Adrenal gland (tissue), 12 donors: ENCODE measurements around the gene PDIA2. TPM values are rescaled to one million over a fixed set of nuclear protein-coding genes. Genes with fewer than 3 reads are reported as not detected.

Experiments used
- DNase-seq, 7 donors: peaks; one replicate each; pipeline ENCODE4 v3.0.0-alpha.2; 2019 to 2020
- H3K27ac ChIP-seq, 5 donors: fragments of 200-600 bp; sonication (generic) in 4 of 5; 1 replicate in 3 of 5; 2 replicates in 2 of 5; pipeline versions ENCODE4 v1.5.1 to v1.8.0; 2016 to 2020; ENCODE audit warnings: mild to moderate bottlenecking in 1 of 5
- H3K27me3 ChIP-seq: fragments of 200-600 bp; 2 replicates; pipeline ENCODE4 v1.8.0; 2021
- H3K36me3 ChIP-seq, 2 donors: fragments of 200-600 bp; replicated peaks in 1 of 2; 1 replicate in 1 of 2; 2 replicates in 1 of 2; pipeline versions ENCODE4 v1.5.1 to v1.8.0; 2018 to 2022
- H3K4me1 ChIP-seq, 2 donors: fragments of 200-600 bp; replicated peaks in 1 of 2; 1 replicate in 1 of 2; 2 replicates in 1 of 2; pipeline versions ENCODE4 v1.5.1 to v1.8.0; 2018 to 2021
- H3K4me3 ChIP-seq, 4 donors: fragments of 200-600 bp; sonication (generic) in 3 of 4; one replicate each; pipeline ENCODE4 v1.5.1; 2016 to 2018
- H3K9me3 ChIP-seq, 3 donors: fragments of 200-600 bp; sonication (generic) in 1 of 3; replicated peaks in 1 of 3; 1 replicate in 2 of 3; 2 replicates in 1 of 3; pipeline versions ENCODE4 v1.5.1 to v1.8.0; 2016 to 2021
- POLR2A ChIP-seq, 2 donors: fragments of 450-650 bp; IDR thresholded peaks; one replicate each; pipeline ENCODE4 v1.6.1; 2017; ENCODE audit warnings: antibody characterized with exemption in 2 of 2, mild to moderate bottlenecking in 2 of 2, moderate library complexity in 1 of 2
- WGBS, 4 donors: extraction: QIAGEN DNeasy Blood & Tissue Kit in 2 of 4; methylation state at CpG; one replicate each; pipeline versions ENCODE4 v1.1.5 to v1.1.7; 2013 to 2017; 5-methylcytosine and 5-hydroxymethylcytosine counted together
- intact Hi-C, 2 donors: fragments of 100-400 bp; cut with DNase I; formaldehyde crosslinking; loops; one replicate each; pipeline versions ENCODE4 v1.14.1 to v1.15.0; 2022 to 2023
- polyA plus RNA-seq, 3 donors: library from polyadenylated mRNA; stranded (reverse); fragments of 200-250 nt in 2 of 3; fragments of 350-450 nt in 1 of 3; fragmentation: Illumina TruSeq in 1 of 3; extraction: RNeasy Lipid Tissue Mini Kit (QIAGEN cat#74804) in 1 of 3; gene quantifications; one replicate each; pipeline ENCODE4 v1.2.3, GENCODE V29; 2013 to 2014
- total RNA-seq, 9 donors: library from RNA; depleted of rRNA in 4 of 9; stranded (reverse); fragments of >200 nt in 4 of 9; fragments of 120-200 nt in 1 of 9; fragmentation: NEBNext Ultra II Directional in 1 of 9; extraction: Animal tissue kit (Norgen Biotek cat#: 25700) in 1 of 9; gene quantifications; one replicate each; pipeline versions ENCODE4 v1.1.0 to v1.2.4, GENCODE V29; 2013 to 2023
- TF ChIP-seq, protein P1 (sequence below), 6 experiments: fragments of 450-650 bp in 4 of 6; fragments of 200-600 bp in 2 of 6; sonication (generic) in 1 of 6; IDR thresholded peaks; 1 replicate in 5 of 6; 2 replicates in 1 of 6; pipeline versions ENCODE4 v1.5.1 to v1.8.0; 2016 to 2021; ENCODE audit warnings: antibody characterized with exemption in 6 of 6, mild to moderate bottlenecking in 2 of 6, moderate library complexity in 1 of 6
- donor health status: healthy with polysubstance abuse.
- donor health status: Bipolar disorder and iron deficiency.
- donor health status: DM: yes; HTN: yes; CAD: no.
- donor health status: DM: no; HTN: no; CAD: no.
- donor health status: DM: no; HTN: no; CAD: no.
- donor health status: DM: yes; HTN: yes; CAD: no.

The PDIA2 gene
- total and polyA plus RNA-seq, 12 donors: 0.28 to 9.7 (median 0.86) TPM; not detected in 4

DNA sequence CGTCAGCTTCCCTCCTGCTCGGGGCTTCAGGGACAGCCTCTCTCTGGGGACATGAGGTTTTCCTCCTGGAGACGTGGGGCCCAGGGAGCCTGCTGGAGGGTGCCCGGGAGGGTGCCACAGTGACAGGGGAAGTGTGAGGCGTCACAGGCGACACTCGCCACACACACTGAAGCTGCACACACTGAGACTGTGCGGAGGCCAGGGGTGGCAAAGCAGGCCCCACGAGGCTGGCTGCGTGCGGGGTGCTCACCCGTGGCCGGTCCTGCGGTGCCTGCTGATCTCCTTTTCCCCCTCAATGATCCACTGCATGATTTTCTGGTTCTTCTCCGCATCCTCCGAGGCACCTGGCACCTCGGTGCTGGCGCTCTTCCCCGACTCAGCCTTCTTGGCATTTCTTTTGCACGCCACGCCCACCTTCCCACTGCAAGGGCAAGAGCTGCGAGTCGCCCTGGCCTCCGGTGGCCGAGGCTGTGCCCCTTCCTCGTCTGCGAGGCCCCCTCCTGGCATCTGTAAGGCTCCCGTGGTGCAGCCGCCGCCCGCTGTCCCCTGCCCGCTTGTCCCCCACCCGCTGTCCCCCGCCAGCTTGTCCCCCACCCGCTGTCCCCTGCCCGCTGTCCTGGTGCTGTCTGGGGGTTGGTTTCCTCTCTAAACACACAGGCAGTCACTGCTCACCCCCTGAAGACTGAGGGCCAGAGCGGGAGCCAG is 14.0 kb downstream of the PDIA2 start:
- H3K27me3 ChIP-seq: no peaks in the 10 kb centered on the region
- no peaks in the 10 kb centered on the region for H3K9me3 ChIP-seq
- TF ChIP-seq, protein P1, sequence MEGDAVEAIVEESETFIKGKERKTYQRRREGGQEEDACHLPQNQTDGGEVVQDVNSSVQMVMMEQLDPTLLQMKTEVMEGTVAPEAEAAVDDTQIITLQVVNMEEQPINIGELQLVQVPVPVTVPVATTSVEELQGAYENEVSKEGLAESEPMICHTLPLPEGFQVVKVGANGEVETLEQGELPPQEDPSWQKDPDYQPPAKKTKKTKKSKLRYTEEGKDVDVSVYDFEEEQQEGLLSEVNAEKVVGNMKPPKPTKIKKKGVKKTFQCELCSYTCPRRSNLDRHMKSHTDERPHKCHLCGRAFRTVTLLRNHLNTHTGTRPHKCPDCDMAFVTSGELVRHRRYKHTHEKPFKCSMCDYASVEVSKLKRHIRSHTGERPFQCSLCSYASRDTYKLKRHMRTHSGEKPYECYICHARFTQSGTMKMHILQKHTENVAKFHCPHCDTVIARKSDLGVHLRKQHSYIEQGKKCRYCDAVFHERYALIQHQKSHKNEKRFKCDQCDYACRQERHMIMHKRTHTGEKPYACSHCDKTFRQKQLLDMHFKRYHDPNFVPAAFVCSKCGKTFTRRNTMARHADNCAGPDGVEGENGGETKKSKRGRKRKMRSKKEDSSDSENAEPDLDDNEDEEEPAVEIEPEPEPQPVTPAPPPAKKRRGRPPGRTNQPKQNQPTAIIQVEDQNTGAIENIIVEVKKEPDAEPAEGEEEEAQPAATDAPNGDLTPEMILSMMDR (IDR thresholded peaks at IDR 0.05): no peak
- TF ChIP-seq POLR2A (IDR thresholded peaks at IDR 0.05): no peak
- WGBS, 4 donors: 91 to 95% (median 92%) methylated on average over 29 to 37 of the region's 37 CpGs
- intact Hi-C loops: no loop called here
- peaks cover 0 to 25% of the 10 kb centered on the region in 2 donors for H3K36me3 ChIP-seq
- H3K4me1 ChIP-seq: no peaks in the 10 kb centered on the region
- no peak overlapping the region for H3K27ac ChIP-seq
- no peak overlapping the region for H3K4me3 ChIP-seq
- no peak for DNase-seq

DNA sequence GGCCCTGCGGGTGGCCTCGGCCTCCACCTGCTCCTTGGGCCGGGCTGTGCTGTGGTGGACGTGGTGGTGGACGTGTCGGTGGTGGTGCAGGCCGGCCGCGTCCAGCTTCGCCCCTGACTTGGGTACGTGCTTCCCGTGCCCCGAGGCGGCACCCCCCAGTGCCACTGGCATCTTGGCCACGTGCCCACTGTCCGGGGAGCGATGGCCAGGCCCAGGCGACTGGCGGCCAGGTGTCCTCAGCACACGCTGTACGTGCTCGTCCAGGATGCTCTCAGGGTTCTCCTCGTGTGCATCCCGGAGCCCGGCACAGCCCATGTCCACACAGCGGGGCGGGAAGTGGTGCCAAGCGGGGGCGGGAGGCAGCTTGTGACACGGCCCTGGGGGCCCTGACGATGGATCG is 14.9 kb downstream of the PDIA2 start:
- Histone ChIP-seq H3K4me3 (no peak overlapping the region), H3K4me1 (no peaks in the 10 kb centered on the region), H3K9me3 (no peaks in the 10 kb centered on the region), H3K27me3 (no peaks in the 10 kb centered on the region), H3K27ac (no peak overlapping the region), H3K36me3 (peaks cover 0 to 16% of the 10 kb centered on the region in 2 donors)
- intact Hi-C loops: no loop called here
- no peak for DNase-seq
- 93 to 100% (median 94%) methylated on average over 7 to 32 of the region's 32 CpGs; no CpG with 5 or more reads in 1 of the 4 donors for WGBS, 4 donors
- no peak for TF ChIP-seq POLR2A (IDR thresholded peaks at IDR 0.05)
- TF ChIP-seq, protein P1 (IDR thresholded peaks at IDR 0.05): no peak

DNA sequence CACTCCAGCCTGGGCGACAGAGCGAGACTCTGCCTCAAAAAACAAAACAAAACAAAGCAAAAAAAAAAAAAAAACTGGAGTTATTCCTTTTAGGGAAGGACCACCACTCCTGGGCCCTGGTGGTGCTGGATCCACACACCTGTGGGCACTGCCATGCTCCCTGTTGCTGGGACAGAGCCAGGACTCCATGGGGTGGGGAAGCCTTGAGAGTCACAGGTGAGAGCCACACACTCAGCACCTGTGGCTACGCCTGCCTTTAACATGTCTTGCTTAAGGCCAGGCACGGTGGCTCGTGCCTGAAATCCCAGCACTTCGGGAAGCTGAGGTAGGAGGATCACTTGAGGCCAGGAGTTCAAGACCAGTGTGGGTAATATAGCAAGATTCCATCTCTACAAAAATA is 18.3 kb downstream of the PDIA2 start:
- intact Hi-C loops: loop anchor here in 1 of 2 donors (10.0 kb wide), 1 partner anchor 194 kb away; no protein-coding TSS in a partner anchor
- TF ChIP-seq, protein P1 (IDR thresholded peaks at IDR 0.05): no peak
- TF ChIP-seq POLR2A (IDR thresholded peaks at IDR 0.05): no peak
- no peaks in the 10 kb centered on the region for H3K27me3 ChIP-seq
- no peak overlapping the region for H3K4me3 ChIP-seq
- H3K27ac ChIP-seq: no peak overlapping the region
- no peaks in the 10 kb centered on the region for H3K9me3 ChIP-seq
- WGBS, 4 donors: 93 to 100% (median 96%) methylated on average over 4 to 6 of the region's 6 CpGs
- H3K4me1 ChIP-seq: peaks cover 0 to under 1% of the 10 kb centered on the region in 2 donors
- no peak for DNase-seq
- peaks cover 0 to 11% of the 10 kb centered on the region in 2 donors for H3K36me3 ChIP-seq

DNA sequence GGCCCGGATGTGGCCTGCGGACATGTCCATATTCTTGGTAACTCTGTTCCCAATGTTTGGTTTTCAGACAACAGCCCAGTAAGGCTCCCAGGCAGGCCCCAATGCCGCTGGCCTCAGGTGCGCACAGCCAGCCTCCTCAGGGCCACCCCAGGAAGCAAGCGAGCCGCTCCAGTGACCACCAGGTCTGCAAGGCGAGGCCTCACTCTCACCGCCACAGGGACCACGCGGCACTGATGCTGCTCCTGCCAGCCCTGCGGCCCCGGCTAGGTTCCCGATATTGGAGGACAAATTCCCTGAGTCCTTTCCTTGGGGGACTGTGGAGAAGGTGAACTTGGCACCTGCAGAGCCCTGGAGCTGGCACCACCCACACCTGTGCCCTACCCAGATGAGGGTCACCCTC is 19.0 kb downstream of the PDIA2 start:
- Histone ChIP-seq H3K9me3 (no peaks in the 10 kb centered on the region), H3K27ac (no peak overlapping the region), H3K36me3 (peaks cover 0 to 4% of the 10 kb centered on the region in 2 donors), H3K4me1 (peaks cover 0 to 8% of the 10 kb centered on the region in 2 donors), H3K4me3 (no peak overlapping the region), H3K27me3 (no peaks in the 10 kb centered on the region)
- WGBS, 4 donors: 91 to 100% (median 95%) methylated on average over 2 to 13 of the region's 13 CpGs; no CpG with 5 or more reads in 1 of the 4 donors
- intact Hi-C loops: loop anchor here in 1 of 2 donors (10.0 kb wide), 1 partner anchor 193 kb away; no protein-coding TSS in a partner anchor
- no peak for DNase-seq
- no peak for TF ChIP-seq POLR2A (IDR thresholded peaks at IDR 0.05)
- TF ChIP-seq, protein P1 (IDR thresholded peaks at IDR 0.05): no peak
